Suppressor macrophage treated with lipopolysaccharide for 4 hours (primary cell): ENCODE measurements around the gene IKZF2.

Experiments
- DNase-seq: peaks from one replicate; pipeline ENCODE4 v3.0.0-alpha.2; 2020

IKZF2 gene

GRCh38 chr2:212995920-212996319 lies 155.5 kb downstream of the IKZF2 start:
- no peak for DNase-seq

- no peak for DNase-seq
These were observed 156.4 kb downstream of the IKZF2 start for GRCh38 chr2:212994976-212995375.

GRCh38 chr2:212991120-212991519 lies 160.3 kb downstream of the IKZF2 start:
- no peak for DNase-seq

- no peak for DNase-seq
These were observed 160.7 kb downstream of the IKZF2 start for GRCh38 chr2:212990697-212991096.

GRCh38 chr2:212987492-212987891 lies 163.9 kb downstream of the IKZF2 start:
- no peak for DNase-seq

- no peak for DNase-seq
These were observed 167.3 kb downstream of the IKZF2 start for GRCh38 chr2:212984129-212984528.

- no peak for DNase-seq
These were observed 171.6 kb downstream of the IKZF2 start for GRCh38 chr2:212979799-212980198.

- DNase-seq, result no peak
These were observed 172.3 kb downstream of the IKZF2 start for GRCh38 chr2:212979046-212979612.

- DNase-seq, result peak; percentile 6
These were observed 174.3 kb downstream of the IKZF2 start for GRCh38 chr2:212977152-212977551.

- DNase-seq, result peak; percentile 6
These were observed 176.1 kb downstream of the IKZF2 start for GRCh38 chr2:212975333-212975732.

- DNase-seq, result peak; percentile 72
These were observed 176.7 kb downstream of the IKZF2 start for GRCh38 chr2:212974692-212975091.

- no peak for DNase-seq
These were observed 178.1 kb downstream of the IKZF2 start for GRCh38 chr2:212973347-212973746.

- DNase-seq, result no peak
These were observed 181.3 kb downstream of the IKZF2 start for GRCh38 chr2:212970132-212970531.

- DNase-seq, result no peak
These were observed 182.9 kb downstream of the IKZF2 start for GRCh38 chr2:212968284-212969081.

- no peak for DNase-seq
These were observed 184.5 kb downstream of the IKZF2 start for GRCh38 chr2:212966884-212967283.

- DNase-seq, result no peak
These were observed 188.7 kb downstream of the IKZF2 start for GRCh38 chr2:212962691-212963090.

- DNase-seq, result no peak
These were observed 190.2 kb downstream of the IKZF2 start for GRCh38 chr2:212961255-212961654.

GRCh38 chr2:212960336-212960735 lies 191.1 kb downstream of the IKZF2 start:
- DNase-seq, result no peak

GRCh38 chr2:212959471-212960117 lies 191.8 kb downstream of the IKZF2 start:
- DNase-seq, result no peak

GRCh38 chr2:212958757-212959295 lies 192.6 kb downstream of the IKZF2 start:
- DNase-seq, result peak; percentile 37

- DNase-seq, result no peak
These were observed 193.3 kb downstream of the IKZF2 start for GRCh38 chr2:212958133-212958532.

GRCh38 chr2:212957624-212958023 lies 193.8 kb downstream of the IKZF2 start:
- DNase-seq, result peak; percentile 23

GRCh38 chr2:212956665-212957607 lies 194.5 kb downstream of the IKZF2 start:
- DNase-seq, result no peak
